A673 (cell line): ENCODE measurements around the gene UCK2. TPM values are rescaled to one million over a fixed set of nuclear protein-coding genes. Genes with fewer than 3 reads are reported as not detected.

ENCODE experiments used
- BruUV-seq: library from RNA; stranded (reverse); fragments of 400-500 nt; replicated peaks from 2 replicates; lab custom pipeline; 2021; lab: Mats Ljungman, UMichigan
- CTCF ChIA-PET: fragments of 300-600 bp; sonication (Branson Sonifier 250); formaldehyde crosslinking; loops from one replicate; lab custom pipeline; 2022; ENCODE audit warnings: antibody characterized with exemption; lab: Charles Lee
- POLR2A ChIA-PET: fragments of 300-600 bp; sonication (Branson Sonifier 250); formaldehyde crosslinking; loops from one replicate; lab custom pipeline; 2022; ENCODE audit warnings: antibody characterized with exemption; ENCODE audit not compliant: low non-redundant PET; lab: Charles Lee
- DNase-seq: peaks from one replicate; pipeline ENCODE4 v3.0.0-alpha.2; 2015; ENCODE audit warnings: low spot score
- H3K27ac ChIP-seq: fragments of 200-600 bp; sonication (generic); 2 replicates; pipeline ENCODE4 v1.5.1; 2016; ENCODE audit warnings: mixed run types, low read depth, mild to moderate bottlenecking, mixed read lengths, antibody characterized with exemption, low read length; ENCODE audit not compliant: poor library complexity, severe bottlenecking
- H3K27me3 ChIP-seq: fragments of 200-600 bp; sonication (generic); replicated peaks from 2 replicates; pipeline ENCODE4 v1.6.1; 2017; ENCODE audit warnings: mixed run types, low read depth, mild to moderate bottlenecking, mixed read lengths, antibody characterized with exemption, low read length; ENCODE audit not compliant: insufficient read depth, poor library complexity
- H3K36me3 ChIP-seq: fragments of 200-600 bp; sonication (generic); 2 replicates; pipeline ENCODE4 v1.6.1; 2016; ENCODE audit warnings: mixed run types, mild to moderate bottlenecking, mixed read lengths, antibody characterized with exemption, low read length; ENCODE audit not compliant: insufficient read depth, poor library complexity, severe bottlenecking
- H3K4me1 ChIP-seq: fragments of 200-600 bp; sonication (generic); 2 replicates; pipeline ENCODE4 v1.6.1; 2017; ENCODE audit warnings: mixed run types, mild to moderate bottlenecking, mixed read lengths, antibody characterized with exemption, low read length; ENCODE audit not compliant: insufficient read depth, poor library complexity, severe bottlenecking
- H3K4me3 ChIP-seq: fragments of 200-600 bp; sonication (generic); 2 replicates; pipeline ENCODE4 v1.5.1; 2016; ENCODE audit warnings: low read depth, mixed run types, mild to moderate bottlenecking, mixed read lengths, low read length; ENCODE audit not compliant: poor library complexity, severe bottlenecking
- H3K9me3 ChIP-seq: fragments of 200-600 bp; sonication (generic); 2 replicates; pipeline ENCODE4 v1.6.1; 2016; ENCODE audit warnings: mixed run types, low read depth, mild to moderate bottlenecking, mixed read lengths, antibody characterized with exemption, low read length; ENCODE audit not compliant: poor library complexity, severe bottlenecking
- EZH2 ChIP-seq: fragments of 200-600 bp; sonication (generic); IDR thresholded peaks from 2 replicates; pipeline ENCODE4 v1.6.1; 2017; ENCODE audit warnings: borderline replicate concordance, low read depth, mild to moderate bottlenecking, mixed read lengths, antibody characterized with exemption, low read length; ENCODE audit not compliant: poor library complexity, severe bottlenecking
- intact Hi-C: fragments of 100-400 bp; cut with micrococcal nuclease; formaldehyde crosslinking; loops from one replicate; pipeline ENCODE4 v1.10.0; 2022; ENCODE audit not compliant: unreplicated experiment
- total RNA-seq: library from RNA; stranded (reverse); gene quantifications from 2 replicates; pipeline ENCODE4 v1.2.3, GENCODE V29; 2021
- TF ChIP-seq, protein P1 (sequence below): fragments of 300-800, 200-600 bp; sonication (generic); conservative IDR thresholded peaks from 2 replicates; pipeline ENCODE4 v1.5.1; 2017; ENCODE audit warnings: low read depth, mild to moderate bottlenecking, antibody characterized with exemption, low read length, moderate library complexity, mixed read lengths

UCK2 gene
- total RNA-seq, 1 experiment from 2014 or later = 78.7 TPM

DNA sequence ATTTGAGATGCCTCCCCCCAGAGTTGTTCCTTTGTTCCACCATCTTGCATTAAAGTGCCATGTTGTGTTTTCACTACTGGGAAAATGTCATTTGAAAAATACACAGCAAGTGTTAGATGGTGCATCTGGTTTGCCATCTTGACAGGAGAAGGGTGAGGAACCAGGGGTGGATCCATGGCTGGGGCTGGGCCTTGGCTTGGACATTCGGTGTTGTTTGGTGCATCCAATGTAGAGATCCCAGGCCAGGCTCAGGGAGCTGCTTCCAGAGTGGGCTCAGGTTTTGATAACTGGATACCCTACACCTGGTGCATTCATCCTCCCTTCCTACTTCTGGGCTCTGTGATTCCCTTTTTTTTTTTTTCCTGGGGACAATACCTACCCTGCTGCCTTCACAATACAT lies 103.5 kb downstream of the UCK2 start:
- intact Hi-C loops = no loop called here
- H3K27ac ChIP-seq = no peak overlapping the region
- DNase-seq = no peak
- no peaks in the 10 kb centered on the region for H3K4me1 ChIP-seq
- CTCF ChIA-PET = no interaction called here
- TF ChIP-seq, protein P1, sequence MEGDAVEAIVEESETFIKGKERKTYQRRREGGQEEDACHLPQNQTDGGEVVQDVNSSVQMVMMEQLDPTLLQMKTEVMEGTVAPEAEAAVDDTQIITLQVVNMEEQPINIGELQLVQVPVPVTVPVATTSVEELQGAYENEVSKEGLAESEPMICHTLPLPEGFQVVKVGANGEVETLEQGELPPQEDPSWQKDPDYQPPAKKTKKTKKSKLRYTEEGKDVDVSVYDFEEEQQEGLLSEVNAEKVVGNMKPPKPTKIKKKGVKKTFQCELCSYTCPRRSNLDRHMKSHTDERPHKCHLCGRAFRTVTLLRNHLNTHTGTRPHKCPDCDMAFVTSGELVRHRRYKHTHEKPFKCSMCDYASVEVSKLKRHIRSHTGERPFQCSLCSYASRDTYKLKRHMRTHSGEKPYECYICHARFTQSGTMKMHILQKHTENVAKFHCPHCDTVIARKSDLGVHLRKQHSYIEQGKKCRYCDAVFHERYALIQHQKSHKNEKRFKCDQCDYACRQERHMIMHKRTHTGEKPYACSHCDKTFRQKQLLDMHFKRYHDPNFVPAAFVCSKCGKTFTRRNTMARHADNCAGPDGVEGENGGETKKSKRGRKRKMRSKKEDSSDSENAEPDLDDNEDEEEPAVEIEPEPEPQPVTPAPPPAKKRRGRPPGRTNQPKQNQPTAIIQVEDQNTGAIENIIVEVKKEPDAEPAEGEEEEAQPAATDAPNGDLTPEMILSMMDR = no peak
- no peak for TF ChIP-seq EZH2
- H3K4me3 ChIP-seq = no peak overlapping the region
- POLR2A ChIA-PET = no interaction called here
- H3K27me3 ChIP-seq = no peaks in the 10 kb centered on the region
- BruUV-seq = no TSS peak
- no peaks in the 10 kb centered on the region for H3K36me3 ChIP-seq
- no peaks in the 10 kb centered on the region for H3K9me3 ChIP-seq

DNA sequence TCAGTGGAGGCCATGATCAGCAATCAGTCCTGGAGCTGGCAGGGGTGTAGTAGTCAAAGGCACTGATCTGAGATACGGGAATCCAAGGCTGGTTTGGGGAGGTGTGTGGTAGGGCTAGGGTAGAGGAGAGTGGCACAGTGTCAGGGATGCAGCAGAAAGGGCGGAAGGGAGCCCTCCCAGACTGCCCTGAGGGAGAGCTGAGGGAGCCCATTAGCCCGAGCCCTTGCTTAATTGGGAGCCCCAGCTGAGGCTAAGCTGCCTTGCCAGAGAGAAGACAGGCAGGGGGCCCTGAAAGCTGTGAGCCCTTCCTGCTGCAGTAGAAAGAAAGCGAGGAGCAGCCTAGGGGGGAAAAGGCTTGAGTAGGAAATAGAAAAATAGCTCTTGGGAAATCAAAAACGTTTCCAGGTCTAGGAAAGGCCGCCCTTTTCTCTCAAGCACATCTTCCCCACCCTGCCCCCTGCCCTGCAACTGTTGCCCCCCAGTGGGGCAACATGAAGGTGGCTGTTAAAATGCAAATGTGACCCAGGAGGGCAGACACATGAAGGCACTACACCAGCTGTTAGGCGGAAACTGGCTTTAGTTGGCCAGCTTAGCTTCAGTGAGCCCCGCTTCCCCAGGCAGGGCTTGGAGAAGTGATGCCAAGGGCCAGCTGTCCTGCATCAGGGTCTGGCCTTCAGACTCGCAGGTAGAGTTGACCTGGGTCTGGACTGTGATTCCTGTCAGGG lies 106.2 kb downstream of the UCK2 start:
- no peak for DNase-seq
- POLR2A ChIA-PET = no interaction called here
- no TSS peak for BruUV-seq

DNA sequence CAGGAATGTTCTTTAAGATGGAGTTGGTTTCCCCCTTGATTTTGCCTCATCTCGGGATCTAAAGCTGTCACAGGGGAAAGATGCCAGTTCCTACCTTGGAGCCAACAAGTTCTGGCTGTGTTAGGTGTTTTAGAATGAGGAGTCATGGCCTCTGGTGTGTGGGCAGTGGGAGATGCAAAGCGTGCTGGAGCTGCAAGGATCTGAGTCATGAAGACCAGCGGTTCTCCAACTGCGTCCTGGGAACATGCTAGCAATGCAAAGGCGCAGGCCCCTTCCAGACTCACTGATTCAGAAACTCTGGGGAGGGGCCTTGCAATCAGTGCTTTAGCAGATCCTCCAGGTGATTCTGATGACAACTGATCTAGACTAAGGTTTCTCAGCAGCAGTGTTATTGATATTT lies 109.1 kb downstream of the UCK2 start:
- H3K9me3 ChIP-seq = no peaks in the 10 kb centered on the region
- H3K4me1 ChIP-seq = no peaks in the 10 kb centered on the region
- H3K27me3 ChIP-seq = no peaks in the 10 kb centered on the region
- no peak overlapping the region for H3K27ac ChIP-seq
- no TSS peak for BruUV-seq
- H3K36me3 ChIP-seq = no peaks in the 10 kb centered on the region
- ChIA-PET POLR2A (no interaction called here), CTCF (no interaction called here)
- DNase-seq = no peak
- intact Hi-C loops = no loop called here
- no peak overlapping the region for H3K4me3 ChIP-seq
- TF ChIP-seq, protein P1 = no peak
- no peak for TF ChIP-seq EZH2

More for the DNA sequence above, 106.2 kb downstream of the UCK2 start:
- Histone ChIP-seq H3K4me1 (no peaks in the 10 kb centered on the region), H3K27ac (no peak overlapping the region), H3K27me3 (no peaks in the 10 kb centered on the region), H3K4me3 (no peak overlapping the region), H3K36me3 (no peaks in the 10 kb centered on the region), H3K9me3 (no peaks in the 10 kb centered on the region)
- CTCF ChIA-PET = no interaction called here
- intact Hi-C loops = no loop called here
- TF ChIP-seq, protein P1 = no peak
- no peak for TF ChIP-seq EZH2
